DOHH2 (cell line): Measurements from ENCODE around the gene SAMD10.

Experiments used
- H3F3A ChIP-seq: fragments of 200-600 bp; sonication (generic), shearing (Covaris generic); 2 replicates; pipeline ENCODE4 v1.6.0; 2016; ENCODE audit warnings: antibody characterized with exemption, mild to moderate bottlenecking; ENCODE audit not compliant: control insufficient read depth, insufficient read depth
- H3K27ac ChIP-seq: fragments of 200-600 bp; sonication (generic); 2 replicates; pipeline ENCODE4 v1.5.1; 2014; ENCODE audit warnings: low read depth, mild to moderate bottlenecking, low read length, moderate library complexity
- H3K27me3 ChIP-seq: fragments of 200-600 bp; sonication (generic); 2 replicates; pipeline ENCODE4 v1.6.1; 2014; ENCODE audit warnings: mild to moderate bottlenecking, low read length, mixed read lengths; ENCODE audit not compliant: control insufficient read depth
- H3K36me3 ChIP-seq: fragments of 200-600 bp; sonication (generic); 2 replicates; pipeline ENCODE4 v1.6.1; 2014; ENCODE audit warnings: mild to moderate bottlenecking, low read length, moderate library complexity, mixed read lengths; ENCODE audit not compliant: control insufficient read depth
- H3K4me1 ChIP-seq: fragments of 200-600 bp; sonication (generic); 2 replicates; pipeline ENCODE4 v1.6.1; 2014; ENCODE audit warnings: mild to moderate bottlenecking, low read length, mixed read lengths; ENCODE audit not compliant: control insufficient read depth
- H3K4me2 ChIP-seq: fragments of 200-600 bp; sonication (generic); 2 replicates; pipeline ENCODE4 v1.6.0; 2014; ENCODE audit warnings: mild to moderate bottlenecking, low read length, moderate library complexity
- H3K4me3 ChIP-seq: fragments of 200-600 bp; sonication (generic); 2 replicates; pipeline ENCODE4 v1.5.1; 2014; ENCODE audit warnings: mild to moderate bottlenecking, low read length, mixed read lengths
- H3K79me2 ChIP-seq: fragments of 200-600 bp; sonication (generic); 2 replicates; pipeline ENCODE4 v1.6.1; 2014; ENCODE audit warnings: mild to moderate bottlenecking, low read length, mixed read lengths; ENCODE audit not compliant: control insufficient read depth
- H3K9me2 ChIP-seq: fragments of 200-600 bp; sonication (generic); replicated peaks from 2 replicates; pipeline ENCODE4 v1.6.1; 2014; ENCODE audit warnings: mild to moderate bottlenecking, low read length, mixed read lengths; ENCODE audit not compliant: control insufficient read depth
- H3K9me3 ChIP-seq: fragments of 200-600 bp; sonication (generic); 2 replicates; pipeline ENCODE4 v1.6.1; 2014; ENCODE audit warnings: antibody characterized with exemption, low read length, mixed read lengths; ENCODE audit not compliant: control insufficient read depth, insufficient read depth
- H4K20me1 ChIP-seq: fragments of 200-600 bp; sonication (generic); 2 replicates; pipeline ENCODE4 v1.6.0; 2014; ENCODE audit warnings: low read depth, mild to moderate bottlenecking, antibody characterized with exemption, low read length, moderate library complexity; ENCODE audit not compliant: control insufficient read depth, insufficient read depth
- EZH2phosphoT487 ChIP-seq: fragments of 200-600 bp; sonication (generic); IDR thresholded peaks from 2 replicates; pipeline ENCODE4 v1.6.1; 2017; ENCODE audit warnings: borderline replicate concordance, mild to moderate bottlenecking, antibody characterized with exemption, low read length, moderate library complexity, mixed read lengths
- TF ChIP-seq, protein P1 (sequence below): fragments of 200-600 bp; sonication (generic); IDR thresholded peaks from one replicate; pipeline ENCODE4 v1.5.1; 2014; ENCODE audit warnings: antibody characterized with exemption, mild to moderate bottlenecking, low read depth, low read length; ENCODE audit not compliant: poor library complexity, severe bottlenecking

The SAMD10 gene

DNA sequence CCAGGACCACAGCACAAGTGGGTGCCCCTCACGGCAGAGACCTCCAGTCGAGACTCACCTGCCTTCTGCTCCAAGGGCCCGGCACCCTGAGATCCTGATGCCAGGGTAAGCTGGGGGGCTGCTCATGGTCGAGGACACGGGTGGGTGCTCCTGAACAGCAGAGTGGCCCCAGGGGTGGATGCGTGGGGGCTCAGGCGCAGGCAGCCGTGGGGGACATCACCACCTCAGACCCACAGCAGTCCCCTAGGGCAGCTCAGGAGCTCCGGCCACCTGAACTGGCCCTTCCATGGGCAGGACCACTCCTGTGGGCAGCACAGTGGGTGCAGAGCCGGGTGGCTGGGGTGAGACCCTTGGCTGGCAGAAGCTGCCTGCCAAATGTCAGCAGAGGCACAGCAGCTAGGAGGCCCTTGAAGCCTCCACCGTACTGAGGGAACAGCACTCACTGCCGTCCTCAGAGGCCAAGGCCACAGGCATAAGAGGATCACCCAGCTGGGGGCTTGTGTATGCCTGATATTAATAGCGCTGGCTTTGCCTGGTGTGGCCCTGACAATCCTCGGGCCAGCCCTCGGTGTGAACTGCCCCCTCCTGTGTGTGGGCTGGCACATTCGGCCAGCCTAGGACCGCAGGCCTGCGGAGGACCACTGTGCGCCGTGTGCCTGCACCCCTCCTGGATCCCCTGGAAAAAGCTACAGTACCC is 28.6 kb downstream of the SAMD10 start:
- H3K9me3 ChIP-seq = no peaks in the 10 kb centered on the region
- no peak overlapping the region for H3K4me2 ChIP-seq
- H3K4me3 ChIP-seq = no peak overlapping the region
- H3K27ac ChIP-seq = no peak overlapping the region
- peaks cover 4% of the 10 kb centered on the region; the same call in 1 of the 2 replicates for H3K36me3 ChIP-seq
- no peaks in the 10 kb centered on the region for H3K9me2 ChIP-seq
- peaks cover 11% of the 10 kb centered on the region; the same call in 1 of the 2 replicates for H3F3A ChIP-seq
- H3K4me1 ChIP-seq = peaks cover 30% of the 10 kb centered on the region
- H3K27me3 ChIP-seq = no peaks in the 10 kb centered on the region
- H3K79me2 ChIP-seq = peaks cover 97% of the 10 kb centered on the region
- no peak for TF ChIP-seq EZH2phosphoT487
- TF ChIP-seq, protein P1, sequence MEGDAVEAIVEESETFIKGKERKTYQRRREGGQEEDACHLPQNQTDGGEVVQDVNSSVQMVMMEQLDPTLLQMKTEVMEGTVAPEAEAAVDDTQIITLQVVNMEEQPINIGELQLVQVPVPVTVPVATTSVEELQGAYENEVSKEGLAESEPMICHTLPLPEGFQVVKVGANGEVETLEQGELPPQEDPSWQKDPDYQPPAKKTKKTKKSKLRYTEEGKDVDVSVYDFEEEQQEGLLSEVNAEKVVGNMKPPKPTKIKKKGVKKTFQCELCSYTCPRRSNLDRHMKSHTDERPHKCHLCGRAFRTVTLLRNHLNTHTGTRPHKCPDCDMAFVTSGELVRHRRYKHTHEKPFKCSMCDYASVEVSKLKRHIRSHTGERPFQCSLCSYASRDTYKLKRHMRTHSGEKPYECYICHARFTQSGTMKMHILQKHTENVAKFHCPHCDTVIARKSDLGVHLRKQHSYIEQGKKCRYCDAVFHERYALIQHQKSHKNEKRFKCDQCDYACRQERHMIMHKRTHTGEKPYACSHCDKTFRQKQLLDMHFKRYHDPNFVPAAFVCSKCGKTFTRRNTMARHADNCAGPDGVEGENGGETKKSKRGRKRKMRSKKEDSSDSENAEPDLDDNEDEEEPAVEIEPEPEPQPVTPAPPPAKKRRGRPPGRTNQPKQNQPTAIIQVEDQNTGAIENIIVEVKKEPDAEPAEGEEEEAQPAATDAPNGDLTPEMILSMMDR = no peak
- H4K20me1 ChIP-seq = peaks cover 26% of the 10 kb centered on the region

DNA sequence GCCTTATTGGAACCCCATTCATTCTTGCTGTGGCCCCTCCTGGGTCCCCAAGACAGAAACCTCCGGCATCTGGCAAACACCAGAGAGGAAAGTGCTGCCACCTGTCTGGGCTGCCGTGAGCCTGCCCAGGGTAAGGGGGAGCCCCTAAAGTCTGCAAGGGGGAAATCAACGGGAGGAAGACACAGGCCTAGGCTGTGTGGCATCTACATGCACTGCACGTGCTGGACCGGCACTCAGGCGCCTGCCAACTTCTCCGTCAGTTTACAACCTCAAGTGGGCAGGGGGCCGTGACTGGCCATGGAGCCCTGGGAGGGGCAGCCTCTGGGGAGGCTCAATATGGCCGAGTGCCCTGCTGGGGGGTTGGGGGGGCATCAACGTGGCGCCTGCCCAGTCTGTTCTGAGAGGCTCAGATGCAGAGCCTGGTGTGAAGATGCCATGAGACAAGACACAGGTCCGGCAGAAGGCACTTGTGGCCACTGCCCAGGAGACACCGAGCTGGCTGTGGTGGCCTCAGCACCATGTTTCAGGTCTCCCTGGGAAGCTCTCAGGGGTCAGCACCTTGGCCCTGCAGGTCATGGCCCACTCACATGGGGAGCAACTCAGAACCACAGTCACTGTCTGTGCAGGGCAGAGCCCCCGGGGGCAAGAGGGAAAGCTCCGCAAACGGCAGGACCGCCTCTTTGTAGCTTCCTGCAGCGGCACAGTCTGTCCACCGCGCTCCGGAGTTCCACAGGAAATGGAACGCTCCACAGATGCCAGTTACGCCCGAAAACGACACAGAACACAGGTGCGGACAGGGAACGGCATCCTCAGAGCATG is 31.6 kb downstream of the SAMD10 start:
- Histone ChIP-seq H3K9me3 (no peaks in the 10 kb centered on the region), H3K9me2 (no peaks in the 10 kb centered on the region), H3F3A (peaks cover 11% of the 10 kb centered on the region; the same call in 1 of the 2 replicates), H3K27ac (no peak overlapping the region), H4K20me1 (peaks cover 15% of the 10 kb centered on the region; the same call in 1 of the 2 replicates), H3K4me2 (no peak overlapping the region), H3K4me3 (no peak overlapping the region), H3K27me3 (no peaks in the 10 kb centered on the region), H3K4me1 (peaks cover 18% of the 10 kb centered on the region), H3K79me2 (peaks cover 76% of the 10 kb centered on the region), H3K36me3 (peaks cover 30% of the 10 kb centered on the region)
- TF ChIP-seq EZH2phosphoT487 = no peak
- TF ChIP-seq, protein P1 = no peak

DNA sequence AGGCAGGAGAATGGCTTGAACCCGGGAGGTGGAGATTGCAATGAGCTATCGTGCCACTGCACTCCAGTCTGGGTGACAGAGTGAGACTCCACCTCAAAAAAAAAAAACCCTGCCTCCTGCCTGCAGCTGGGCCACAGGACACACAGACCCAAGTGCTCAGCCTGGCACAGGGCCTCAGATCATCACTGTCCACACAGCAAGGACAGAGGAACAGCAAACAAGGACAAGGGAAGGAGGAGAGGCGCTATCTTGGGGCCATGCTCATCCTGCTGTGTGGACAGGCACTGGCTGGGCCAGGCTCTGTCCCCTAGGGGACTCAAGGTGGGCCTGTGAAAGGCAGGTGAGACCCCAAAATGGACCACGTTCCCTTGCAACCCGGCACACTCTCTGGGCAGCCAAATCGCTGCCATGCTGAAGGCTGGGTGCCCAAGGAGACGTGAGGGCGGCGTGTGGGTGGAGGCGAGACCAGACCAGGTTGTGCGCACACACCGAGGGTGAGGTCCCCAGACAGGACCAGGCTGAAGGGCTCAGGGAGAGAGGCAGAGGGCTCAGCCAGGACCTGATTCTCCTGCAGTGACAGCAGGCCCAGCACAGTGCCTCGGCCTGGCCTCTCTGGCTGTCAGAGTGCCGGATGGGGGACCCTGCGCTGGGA is 32.3 kb downstream of the SAMD10 start:
- H4K20me1 ChIP-seq = peaks cover 15% of the 10 kb centered on the region; the same call in 1 of the 2 replicates
- H3K27me3 ChIP-seq = no peaks in the 10 kb centered on the region
- TF ChIP-seq EZH2phosphoT487 = no peak
- TF ChIP-seq, protein P1 = no peak
- H3K9me3 ChIP-seq = no peaks in the 10 kb centered on the region
- H3K36me3 ChIP-seq = peaks cover 35% of the 10 kb centered on the region
- H3F3A ChIP-seq = peaks cover 11% of the 10 kb centered on the region; the same call in 1 of the 2 replicates
- H3K9me2 ChIP-seq = no peaks in the 10 kb centered on the region
- no peak overlapping the region for H3K4me2 ChIP-seq
- peaks cover 22% of the 10 kb centered on the region for H3K4me1 ChIP-seq
- peaks cover 69% of the 10 kb centered on the region for H3K79me2 ChIP-seq
- H3K4me3 ChIP-seq = no peak overlapping the region
- H3K27ac ChIP-seq = no peak overlapping the region
